NCI-H2029 (cell line): ENCODE measurements around the gene RIMBP3C.
"Not testable (repeated sequence)": the region's sequence is repeated elsewhere in the genome, so short reads cannot be mapped to it uniquely, and the experiment has no call there.

Experiments used
- DNase-seq: peaks from one replicate; lab custom pipeline; 2025; lab: John Stamatoyannopoulos, UW

The RIMBP3C gene

DNA sequence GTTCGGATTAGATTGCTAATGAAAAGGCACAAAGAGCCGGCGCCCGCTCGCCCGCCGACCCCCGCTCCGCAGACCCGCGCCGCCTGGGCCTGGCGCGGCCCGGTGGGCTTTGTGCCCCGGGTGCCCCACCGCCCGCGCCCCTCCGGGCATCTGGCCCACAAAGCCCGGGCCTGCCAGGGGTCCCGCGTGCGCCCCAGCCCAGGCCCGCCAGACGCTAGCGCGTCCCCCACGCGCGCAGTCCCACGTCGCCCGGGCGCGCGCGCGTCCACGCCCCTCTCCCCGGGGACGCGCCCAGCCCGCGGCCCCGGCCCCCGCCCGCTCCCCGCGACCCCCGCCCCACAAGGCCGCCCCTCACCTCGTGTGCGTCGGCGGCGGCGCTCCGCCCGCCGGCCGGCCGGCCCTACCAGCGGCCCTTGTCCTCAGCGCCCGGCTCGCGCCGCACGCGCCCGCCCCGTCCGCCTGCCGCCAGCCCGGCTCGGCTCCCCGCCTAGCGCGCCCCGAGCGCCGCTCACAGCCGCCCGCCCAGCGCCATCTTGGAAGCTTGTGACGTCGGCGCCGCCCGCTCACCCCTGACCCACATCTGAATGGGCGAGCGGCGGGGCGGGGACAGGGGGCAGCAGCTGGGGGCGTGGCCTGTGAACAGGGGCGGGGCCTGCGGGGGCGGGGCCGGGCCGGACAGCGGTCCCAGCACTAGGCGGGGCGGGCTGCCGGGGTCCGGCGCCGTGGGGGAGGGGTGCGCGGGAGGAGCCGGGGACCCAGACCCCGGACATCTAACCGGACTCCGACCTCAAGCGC is 34.1 kb downstream of the RIMBP3C start:
- not testable (repeated sequence) for DNase-seq

DNA sequence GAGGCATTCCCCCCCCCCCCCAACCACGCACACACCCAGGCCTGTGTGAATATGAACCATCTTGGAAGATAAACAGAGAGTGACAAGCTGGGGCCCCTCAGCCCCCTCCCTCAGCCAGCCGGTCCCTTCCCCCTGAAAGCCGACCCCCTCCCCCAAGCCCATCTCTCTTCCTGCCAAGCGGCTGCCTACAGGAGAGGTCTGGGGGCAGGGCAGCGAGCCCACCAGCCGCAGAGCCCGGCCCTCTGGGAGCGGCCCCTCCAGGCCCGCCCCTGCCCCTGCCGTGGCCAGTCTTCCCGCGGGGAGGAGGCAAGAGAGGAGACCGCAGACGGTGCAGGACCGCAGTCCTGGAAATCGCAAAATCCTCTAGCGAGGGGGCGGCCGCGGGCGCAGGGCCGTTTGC is 34.7 kb downstream of the RIMBP3C start:
- DNase-seq = not testable (repeated sequence)

GRCh38 chr22:21515234-21515633 is 36.0 kb downstream of the RIMBP3C start:
- DNase-seq = not testable (repeated sequence)

DNA sequence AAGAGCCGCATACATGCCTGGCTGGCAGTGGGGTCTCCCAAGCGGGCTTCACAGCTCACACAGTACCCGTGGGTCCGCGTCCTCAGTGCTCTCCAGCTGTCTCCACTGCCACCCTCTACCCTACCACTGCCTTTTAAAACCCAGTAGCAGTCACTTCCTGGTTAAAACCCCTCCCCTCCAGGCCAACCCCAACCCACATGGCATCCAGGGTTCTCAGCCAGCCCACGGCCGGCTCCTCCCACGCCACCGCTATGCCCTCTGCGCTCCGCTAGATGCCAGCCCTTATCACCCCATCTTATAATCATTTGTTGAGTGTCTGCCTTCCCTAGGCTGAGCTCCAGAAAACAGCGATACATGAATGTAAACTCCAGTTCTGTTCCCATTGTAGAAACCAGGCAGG is 37.1 kb downstream of the RIMBP3C start:
- DNase-seq = not testable (repeated sequence)

- not testable (repeated sequence) for DNase-seq
Observed at GRCh38 chr22:21512022-21512421, 39.2 kb downstream of the RIMBP3C start.

GRCh38 chr22:21510397-21510796 is 40.9 kb downstream of the RIMBP3C start:
- not testable (repeated sequence) for DNase-seq

GRCh38 chr22:21499623-21500506 is 51.4 kb downstream of the RIMBP3C start:
- not testable (repeated sequence) for DNase-seq

- DNase-seq = not testable (repeated sequence)
Observed at GRCh38 chr22:21498489-21498888, 52.8 kb downstream of the RIMBP3C start.

- not testable (repeated sequence) for DNase-seq
Observed at GRCh38 chr22:21497984-21498383, 53.3 kb downstream of the RIMBP3C start.
